ENCODE measurements around the gene FFAR3. TPM values are rescaled to one million over a fixed set of nuclear protein-coding genes. Genes with fewer than 3 reads are reported as not detected.

FFAR3 gene
- total RNA-seq, 1 experiment from 2014 or later, result 0.15 TPM

- Histone ChIP-seq H3K36me3 (ENCODE audit: insufficient read depth, low read length, poor library complexity, severe bottlenecking) (no peaks in the 10 kb centered on the region), H3K4me1 (ENCODE audit: insufficient read depth, low read length, poor library complexity, severe bottlenecking) (no peaks in the 10 kb centered on the region), H3K27ac (ENCODE audit: low read depth, low read length, poor library complexity, severe bottlenecking) (no peak overlapping the region), H3K9me3 (ENCODE audit: low read depth, low read length, poor library complexity, severe bottlenecking) (no peaks in the 10 kb centered on the region), H3K4me3 (ENCODE audit: low read depth, low read length, poor library complexity, severe bottlenecking) (no peak overlapping the region), H3K27me3 (replicated peaks; ENCODE audit: insufficient read depth, low read depth, low read length, poor library complexity) (peaks cover under 1% of the 10 kb centered on the region)
- BruUV-seq (replicated peaks), result no TSS peak
- ChIA-PET CTCF (no interaction called here), POLR2A (ENCODE audit: low non-redundant PET) (no interaction called here)
- no peak for DNase-seq (ENCODE audit: low spot score)
- intact Hi-C loops (cut with micrococcal nuclease; ENCODE audit: unreplicated experiment), result no loop called here
- no peak for TF ChIP-seq EZH2 (IDR thresholded peaks at IDR 0.05; ENCODE audit: borderline replicate concordance, low read depth, low read length, poor library complexity, severe bottlenecking)
- no peak for TF ChIP-seq CTCF (conservative IDR thresholded peaks at IDR 0.05; ENCODE audit: low read depth, low read length)
These were observed 17.3 kb upstream of the FFAR3 start for GRCh38 chr19:35341006-35341405.

GRCh38 chr19:35341565-35342225, 16.6 kb upstream of the FFAR3 start:
- intact Hi-C loops (cut with micrococcal nuclease; ENCODE audit: unreplicated experiment), result no loop called here
- POLR2A ChIA-PET (ENCODE audit: low non-redundant PET), result no interaction called here
- Histone ChIP-seq H3K27ac (ENCODE audit: low read depth, low read length, poor library complexity, severe bottlenecking) (no peak overlapping the region), H3K9me3 (ENCODE audit: low read depth, low read length, poor library complexity, severe bottlenecking) (no peaks in the 10 kb centered on the region), H3K4me1 (ENCODE audit: insufficient read depth, low read length, poor library complexity, severe bottlenecking) (no peaks in the 10 kb centered on the region), H3K4me3 (ENCODE audit: low read depth, low read length, poor library complexity, severe bottlenecking) (no peak overlapping the region), H3K27me3 (replicated peaks; ENCODE audit: insufficient read depth, low read depth, low read length, poor library complexity) (peaks cover 5% of the 10 kb centered on the region), H3K36me3 (ENCODE audit: insufficient read depth, low read length, poor library complexity, severe bottlenecking) (no peaks in the 10 kb centered on the region)
- no peak for DNase-seq (ENCODE audit: low spot score)
- CTCF ChIA-PET, result no interaction called here
- TF ChIP-seq EZH2 (IDR thresholded peaks at IDR 0.05; ENCODE audit: borderline replicate concordance, low read depth, low read length, poor library complexity, severe bottlenecking), result no peak
- no peak for TF ChIP-seq CTCF (conservative IDR thresholded peaks at IDR 0.05; ENCODE audit: low read depth, low read length)
- no TSS peak for BruUV-seq (replicated peaks)

GRCh38 chr19:35342430-35342829, 15.8 kb upstream of the FFAR3 start:
- no peak for DNase-seq (ENCODE audit: low spot score)
- POLR2A ChIA-PET (ENCODE audit: low non-redundant PET), result no interaction called here
- no peaks in the 10 kb centered on the region for H3K4me1 ChIP-seq (ENCODE audit: insufficient read depth, low read length, poor library complexity, severe bottlenecking)
- H3K27ac ChIP-seq (ENCODE audit: low read depth, low read length, poor library complexity, severe bottlenecking), result no peak overlapping the region
- H3K9me3 ChIP-seq (ENCODE audit: low read depth, low read length, poor library complexity, severe bottlenecking), result no peaks in the 10 kb centered on the region
- no peak for TF ChIP-seq CTCF (conservative IDR thresholded peaks at IDR 0.05; ENCODE audit: low read depth, low read length)
- TF ChIP-seq EZH2 (IDR thresholded peaks at IDR 0.05; ENCODE audit: borderline replicate concordance, low read depth, low read length, poor library complexity, severe bottlenecking), result no peak
- H3K27me3 ChIP-seq (replicated peaks; ENCODE audit: insufficient read depth, low read depth, low read length, poor library complexity), result peaks cover 5% of the 10 kb centered on the region
- H3K4me3 ChIP-seq (ENCODE audit: low read depth, low read length, poor library complexity, severe bottlenecking), result no peak overlapping the region
- CTCF ChIA-PET, result interaction anchor here (0.6 kb wide), 1 partner anchor 124 kb away, joined by 3 read pairs; no protein-coding TSS in a partner anchor
- H3K36me3 ChIP-seq (ENCODE audit: insufficient read depth, low read length, poor library complexity, severe bottlenecking), result no peaks in the 10 kb centered on the region
- BruUV-seq (replicated peaks), result no TSS peak
- intact Hi-C loops (cut with micrococcal nuclease; ENCODE audit: unreplicated experiment), result no loop called here
